ENCODE measurements around the gene MRPS18C.
"Not testable (repeated sequence)": the region's sequence is repeated elsewhere in the genome, so short reads cannot be mapped to it uniquely, and the experiment has no call there.

Gene MRPS18C

GRCh38 chr4:83504996-83505395 lies 49.1 kb downstream of the MRPS18C start:
- H3K4me3 ChIP-seq (ENCODE audit: low read depth, low read length) = no peak overlapping the region
- no peak for TF ChIP-seq ZNF785 (tag by site-specific recombination; IDR thresholded peaks at IDR 0.05)
- POLR2A ChIA-PET = no interaction called here
- no peak overlapping the region for H3K27ac ChIP-seq (ENCODE audit: extremely low read depth, low read depth, low read length)
- no peaks in the 10 kb centered on the region for H3K9me3 ChIP-seq (ENCODE audit: control insufficient read depth, insufficient read depth, low read depth, low read length)
- CTCF ChIA-PET = no interaction called here
- no peaks in the 10 kb centered on the region for H3K4me1 ChIP-seq (ENCODE audit: control insufficient read depth, insufficient read depth, low read length)
- no peaks in the 10 kb centered on the region for H3K36me3 ChIP-seq (ENCODE audit: control insufficient read depth in 2 of 2, insufficient read depth in 1 of 2, low read length in 2 of 2)

DNA sequence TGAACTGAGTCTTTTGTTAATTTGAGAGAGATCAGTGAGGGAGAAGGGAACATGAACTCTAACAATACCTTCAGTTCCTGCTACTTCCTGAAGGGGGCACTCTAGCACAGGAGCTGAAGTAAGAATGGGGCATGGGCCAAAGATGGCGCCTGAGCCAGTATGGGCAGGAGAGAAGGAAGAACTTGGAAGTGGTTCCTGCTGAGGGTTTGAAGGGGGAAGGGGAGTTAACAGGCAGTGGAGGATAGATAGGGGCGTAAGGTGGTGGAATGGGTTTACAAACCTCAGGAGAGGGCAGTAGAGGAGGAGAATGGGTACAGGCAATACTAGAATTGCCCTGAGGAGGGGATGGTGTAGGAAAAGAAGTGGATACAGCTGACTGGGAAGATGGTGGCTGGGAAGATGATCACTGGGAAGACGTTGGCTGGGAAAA lies 53.3 kb downstream of the MRPS18C start:
- POLR2A ChIA-PET; H3K9me3 ChIP-seq (ENCODE audit: control insufficient read depth, insufficient read depth, low read depth, low read length); H3K4me3 ChIP-seq (ENCODE audit: low read depth, low read length); H3K27ac ChIP-seq (ENCODE audit: extremely low read depth, low read depth, low read length); H3K36me3 ChIP-seq (ENCODE audit: control insufficient read depth in 2 of 2, insufficient read depth in 1 of 2, low read length in 2 of 2); H3K4me1 ChIP-seq (ENCODE audit: control insufficient read depth, insufficient read depth, low read length): not testable (repeated sequence)
- TF ChIP-seq YY1 (tag by site-specific recombination; IDR thresholded peaks at IDR 0.05) = peak; percentile 39; the same call in 1 of the 2 replicates
- TF ChIP-seq ZNF2 (tag by site-specific recombination; IDR thresholded peaks at IDR 0.05) = 0 out of 2 replicates have a peak, but pooled peaks have one; percentile 24
- TF ChIP-seq ZNF366 (tag by site-specific recombination; conservative IDR thresholded peaks at IDR 0.05) = peak; percentile 76
- 0 out of 2 replicates have a peak, but pooled peaks have one; percentile 46 for TF ChIP-seq ZNF785 (tag by site-specific recombination; IDR thresholded peaks at IDR 0.05)
- peak; percentile 70 for TF ChIP-seq ZNF654 (tag by site-specific recombination; IDR thresholded peaks at IDR 0.05; ENCODE audit: low read depth)
- peak; percentile 35; the same call in 1 of the 2 replicates for TF ChIP-seq YY2 (tag by site-specific recombination; IDR thresholded peaks at IDR 0.05)
- TF ChIP-seq, protein P1, sequence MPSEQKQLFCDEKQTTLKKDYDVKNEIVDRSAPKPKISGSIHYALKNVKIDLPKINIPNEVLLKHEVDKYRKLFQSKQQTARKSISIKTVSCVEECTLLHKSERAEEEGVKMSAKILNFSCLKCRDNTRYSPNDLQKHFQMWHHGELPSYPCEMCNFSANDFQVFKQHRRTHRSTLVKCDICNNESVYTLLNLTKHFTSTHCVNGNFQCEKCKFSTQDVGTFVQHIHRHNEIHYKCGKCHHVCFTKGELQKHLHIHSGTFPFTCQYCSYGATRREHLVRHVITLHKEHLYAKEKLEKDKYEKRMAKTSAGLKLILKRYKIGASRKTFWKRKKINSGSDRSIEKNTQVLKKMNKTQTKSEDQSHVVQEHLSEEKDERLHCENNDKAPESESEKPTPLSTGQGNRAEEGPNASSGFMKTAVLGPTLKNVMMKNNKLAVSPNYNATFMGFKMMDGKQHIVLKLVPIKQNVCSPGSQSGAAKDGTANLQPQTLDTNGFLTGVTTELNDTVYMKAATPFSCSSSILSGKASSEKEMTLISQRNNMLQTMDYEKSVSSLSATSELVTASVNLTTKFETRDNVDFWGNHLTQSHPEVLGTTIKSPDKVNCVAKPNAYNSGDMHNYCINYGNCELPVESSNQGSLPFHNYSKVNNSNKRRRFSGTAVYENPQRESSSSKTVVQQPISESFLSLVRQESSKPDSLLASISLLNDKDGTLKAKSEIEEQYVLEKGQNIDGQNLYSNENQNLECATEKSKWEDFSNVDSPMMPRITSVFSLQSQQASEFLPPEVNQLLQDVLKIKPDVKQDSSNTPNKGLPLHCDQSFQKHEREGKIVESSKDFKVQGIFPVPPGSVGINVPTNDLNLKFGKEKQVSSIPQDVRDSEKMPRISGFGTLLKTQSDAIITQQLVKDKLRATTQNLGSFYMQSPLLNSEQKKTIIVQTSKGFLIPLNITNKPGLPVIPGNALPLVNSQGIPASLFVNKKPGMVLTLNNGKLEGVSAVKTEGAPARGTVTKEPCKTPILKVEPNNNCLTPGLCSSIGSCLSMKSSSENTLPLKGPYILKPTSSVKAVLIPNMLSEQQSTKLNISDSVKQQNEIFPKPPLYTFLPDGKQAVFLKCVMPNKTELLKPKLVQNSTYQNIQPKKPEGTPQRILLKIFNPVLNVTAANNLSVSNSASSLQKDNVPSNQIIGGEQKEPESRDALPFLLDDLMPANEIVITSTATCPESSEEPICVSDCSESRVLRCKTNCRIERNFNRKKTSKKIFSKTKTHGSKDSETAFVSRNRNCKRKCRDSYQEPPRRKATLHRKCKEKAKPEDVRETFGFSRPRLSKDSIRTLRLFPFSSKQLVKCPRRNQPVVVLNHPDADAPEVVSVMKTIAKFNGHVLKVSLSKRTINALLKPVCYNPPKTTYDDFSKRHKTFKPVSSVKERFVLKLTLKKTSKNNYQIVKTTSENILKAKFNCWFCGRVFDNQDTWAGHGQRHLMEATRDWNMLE (tag by site-specific recombination; conservative IDR thresholded peaks at IDR 0.05; ENCODE audit: low read depth) = 0 out of 2 replicates have a peak, but pooled peaks have one; percentile 39
- TF ChIP-seq, protein P2, sequence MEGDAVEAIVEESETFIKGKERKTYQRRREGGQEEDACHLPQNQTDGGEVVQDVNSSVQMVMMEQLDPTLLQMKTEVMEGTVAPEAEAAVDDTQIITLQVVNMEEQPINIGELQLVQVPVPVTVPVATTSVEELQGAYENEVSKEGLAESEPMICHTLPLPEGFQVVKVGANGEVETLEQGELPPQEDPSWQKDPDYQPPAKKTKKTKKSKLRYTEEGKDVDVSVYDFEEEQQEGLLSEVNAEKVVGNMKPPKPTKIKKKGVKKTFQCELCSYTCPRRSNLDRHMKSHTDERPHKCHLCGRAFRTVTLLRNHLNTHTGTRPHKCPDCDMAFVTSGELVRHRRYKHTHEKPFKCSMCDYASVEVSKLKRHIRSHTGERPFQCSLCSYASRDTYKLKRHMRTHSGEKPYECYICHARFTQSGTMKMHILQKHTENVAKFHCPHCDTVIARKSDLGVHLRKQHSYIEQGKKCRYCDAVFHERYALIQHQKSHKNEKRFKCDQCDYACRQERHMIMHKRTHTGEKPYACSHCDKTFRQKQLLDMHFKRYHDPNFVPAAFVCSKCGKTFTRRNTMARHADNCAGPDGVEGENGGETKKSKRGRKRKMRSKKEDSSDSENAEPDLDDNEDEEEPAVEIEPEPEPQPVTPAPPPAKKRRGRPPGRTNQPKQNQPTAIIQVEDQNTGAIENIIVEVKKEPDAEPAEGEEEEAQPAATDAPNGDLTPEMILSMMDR (tag by site-specific recombination; IDR thresholded peaks at IDR 0.05) = peak; percentile 50; the same call in 1 of the 2 replicates
- peak; percentile 50; the same call in 1 of the 2 replicates for TF ChIP-seq ZNF324 (tag by site-specific recombination; IDR thresholded peaks at IDR 0.05)
- CTCF ChIA-PET = interaction anchor here (0.6 to 2.9 kb wide), 10 partner anchors 10 to 306 kb away, joined by 3 to 25 read pairs (median 4); no protein-coding TSS in a partner anchor

DNA sequence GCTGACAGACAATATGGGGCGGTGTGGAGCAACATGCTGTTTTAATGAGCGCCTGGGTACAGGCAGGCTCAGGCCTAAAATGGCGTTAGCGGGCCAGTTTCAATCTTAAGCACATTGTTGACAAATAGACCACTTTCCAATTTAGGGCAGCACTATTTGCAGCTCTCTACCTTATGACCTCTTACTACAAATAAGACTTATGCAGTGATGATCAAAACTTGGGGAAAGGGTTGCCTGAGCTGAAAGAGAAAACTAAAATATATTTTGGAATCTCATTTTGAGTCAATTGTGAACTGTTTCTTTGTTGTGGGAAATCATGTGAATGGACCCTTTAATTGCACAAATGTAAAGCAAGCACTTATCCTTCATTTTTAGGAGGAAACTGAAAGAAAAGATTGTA lies 54.6 kb downstream of the MRPS18C start:
- POLR2A ChIA-PET = no interaction called here
- Histone ChIP-seq H3K27ac (ENCODE audit: extremely low read depth, low read depth, low read length) (no peak overlapping the region), H3K4me1 (ENCODE audit: control insufficient read depth, insufficient read depth, low read length) (no peaks in the 10 kb centered on the region), H3K9me3 (ENCODE audit: control insufficient read depth, insufficient read depth, low read depth, low read length) (no peaks in the 10 kb centered on the region), H3K36me3 (ENCODE audit: control insufficient read depth in 2 of 2, insufficient read depth in 1 of 2, low read length in 2 of 2) (no peaks in the 10 kb centered on the region), H3K4me3 (ENCODE audit: low read depth, low read length) (no peak overlapping the region)
- CTCF ChIA-PET = interaction anchor here (0.7 to 2.9 kb wide), 3 partner anchors 88 to 131 kb away, joined by 3 to 25 read pairs (median 3); no protein-coding TSS in a partner anchor
- TF ChIP-seq, protein P2 (tag by site-specific recombination; IDR thresholded peaks at IDR 0.05) = no peak
- TF ChIP-seq GLI4 (tag by site-specific recombination; IDR thresholded peaks at IDR 0.05) = no peak
- no peak for TF ChIP-seq ZNF544 (tag by site-specific recombination; IDR thresholded peaks at IDR 0.05)
- no peak for TF ChIP-seq SP3 (tag by site-specific recombination; IDR thresholded peaks at IDR 0.05)
- TF ChIP-seq ZNF404 (tag by site-specific recombination; IDR thresholded peaks at IDR 0.05) = no peak
- no peak for TF ChIP-seq ZNF140 (tag by site-specific recombination; IDR thresholded peaks at IDR 0.05)
- TF ChIP-seq ZNF354C (tag by site-specific recombination; IDR thresholded peaks at IDR 0.05; ENCODE audit: borderline replicate concordance, low read depth) = no peak
- TF ChIP-seq TRIM28 (IDR thresholded peaks at IDR 0.05; ENCODE audit: borderline replicate concordance, low read length) = no peak
- TF ChIP-seq ZNF513 (tag by site-specific recombination; IDR thresholded peaks at IDR 0.05) = no peak
- no peak for TF ChIP-seq ZNF658 (tag by site-specific recombination; IDR thresholded peaks at IDR 0.05)
- no peak for TF ChIP-seq ZNF501 (tag by site-specific recombination; IDR thresholded peaks at IDR 0.05)
- TF ChIP-seq ZNF76 (tag by site-specific recombination; IDR thresholded peaks at IDR 0.05; ENCODE audit: borderline replicate concordance, low read depth) = no peak
